Posterior vena cava (tissue), 2 donors: ENCODE results near the gene C5orf58. TPM values are rescaled to one million over a fixed set of nuclear protein-coding genes. Genes with fewer than 3 reads are reported as not detected.

Experiments used
- DNase-seq: peaks from one replicate; pipeline ENCODE4 v3.0.0-alpha.2; 2020; ENCODE audit warnings: low spot score
- intact Hi-C, 2 donors: fragments of 100-400 bp; cut with DNase I; formaldehyde crosslinking; loops; one replicate each; pipeline versions ENCODE4 v1.14.1 to v1.14.2; 2022 to 2023
- total RNA-seq, 2 donors: library from RNA; stranded (reverse); fragmentation: NEBNext Ultra II Directional; extraction: Animal tissue kit (Norgen Biotek cat#: 25700); gene quantifications; one replicate each; pipeline ENCODE4 v1.2.1, GENCODE V29; 2021
- donor health status: DM: yes; HTN: yes; CAD: no.
- donor health status: DM: yes; HTN: yes; CAD: no.

Gene C5orf58
- total RNA-seq, 2 donors from 2014 or later: not detected

- intact Hi-C loops: no loop called here
- DNase-seq: no peak
Observed at GRCh38 chr5:170249355-170249754, 16.6 kb downstream of the C5orf58 start.

- DNase-seq: no peak
- intact Hi-C loops: no loop called here
Observed at GRCh38 chr5:170250810-170251317, 18.1 kb downstream of the C5orf58 start.

- intact Hi-C loops: no loop called here
- no peak for DNase-seq
Observed at GRCh38 chr5:170251462-170251861, 18.7 kb downstream of the C5orf58 start.

GRCh38 chr5:170252109-170252508, 19.3 kb downstream of the C5orf58 start:
- no peak for DNase-seq
- intact Hi-C loops: no loop called here

GRCh38 chr5:170252720-170253350, 20.1 kb downstream of the C5orf58 start:
- intact Hi-C loops: no loop called here
- no peak for DNase-seq

GRCh38 chr5:170254056-170254455, 21.3 kb downstream of the C5orf58 start:
- intact Hi-C loops: no loop called here
- no peak for DNase-seq

- intact Hi-C loops: no loop called here
- no peak for DNase-seq
Observed at GRCh38 chr5:170256571-170256970, 23.8 kb downstream of the C5orf58 start.

- DNase-seq: no peak
- intact Hi-C loops: no loop called here
Observed at GRCh38 chr5:170257370-170257769, 24.6 kb downstream of the C5orf58 start.

- DNase-seq: no peak
- intact Hi-C loops: loop anchor here in 1 of 2 donors (10.0 kb wide), 2 partner anchors 93 to 163 kb away; no protein-coding TSS in a partner anchor
Observed at GRCh38 chr5:170261528-170262043, 28.8 kb downstream of the C5orf58 start.

GRCh38 chr5:170262061-170263045, 29.6 kb downstream of the C5orf58 start:
- DNase-seq: no peak
- intact Hi-C loops: loop anchor here in 1 of 2 donors (10.0 kb wide), 2 partner anchors 92 to 162 kb away; no protein-coding TSS in a partner anchor

- intact Hi-C loops: loop anchor here in 1 of 2 donors (10.0 kb wide), 2 partner anchors 91 to 161 kb away; no protein-coding TSS in a partner anchor
- DNase-seq: no peak
Observed at GRCh38 chr5:170263906-170264305, 31.1 kb downstream of the C5orf58 start.

GRCh38 chr5:170265522-170265921, 32.7 kb downstream of the C5orf58 start:
- DNase-seq: no peak
- intact Hi-C loops: loop anchor here in 1 of 2 donors (10.0 kb wide), 2 partner anchors 89 to 159 kb away; no protein-coding TSS in a partner anchor

GRCh38 chr5:170266570-170267381, 34.0 kb downstream of the C5orf58 start:
- intact Hi-C loops: loop anchor here in 1 of 2 donors (10.0 kb wide), 2 partner anchors 88 to 158 kb away; no protein-coding TSS in a partner anchor
- DNase-seq: no peak

GRCh38 chr5:170267431-170268152, 34.8 kb downstream of the C5orf58 start:
- intact Hi-C loops: loop anchor here in 1 of 2 donors (10.0 kb wide), 2 partner anchors 87 to 157 kb away; no protein-coding TSS in a partner anchor
- peak; percentile 92 for DNase-seq

- no peak for DNase-seq
- intact Hi-C loops: loop anchor here in 1 of 2 donors (10.0 kb wide), 2 partner anchors 87 to 157 kb away; no protein-coding TSS in a partner anchor
Observed at GRCh38 chr5:170268153-170268689, 35.4 kb downstream of the C5orf58 start.

GRCh38 chr5:170268884-170269283, 36.1 kb downstream of the C5orf58 start:
- intact Hi-C loops: loop anchor here in 1 of 2 donors (10.0 kb wide), 2 partner anchors 86 to 156 kb away; no protein-coding TSS in a partner anchor
- no peak for DNase-seq

- intact Hi-C loops: loop anchor here in 1 of 2 donors (10.0 kb wide), 2 partner anchors 85 to 155 kb away; no protein-coding TSS in a partner anchor
Observed at GRCh38 chr5:170269579-170269978, 36.8 kb downstream of the C5orf58 start.

More at GRCh38 chr5:170269579-170269978, 36.8 kb downstream of the C5orf58 start:
- DNase-seq: no peak
